ENCODE data around the gene KANK2. TPM values are rescaled to one million over a fixed set of nuclear protein-coding genes. Genes with fewer than 3 reads are reported as not detected.
A peak's percentile ranks its signal among the peaks of the same experiment; 100 is the strongest.

Gene KANK2
- total RNA-seq, 2 donors from 2014 or later: 0.63 to 0.72 TPM

GRCh38 chr19:11236324-11237301 is 39.3 kb upstream of the KANK2 start:
- Mint-ChIP-seq H3K27me3 (peaks cover 7% of the 10 kb centered on the region), H3K27ac (no peak overlapping the region), H3K4me3 (no peak overlapping the region), H3K4me1 (peaks cover 3% of the 10 kb centered on the region), H3K36me3 (ENCODE audit: low read depth) (no peaks in the 10 kb centered on the region)
- H3K9me3 ChIP-seq (ENCODE audit: control insufficient read depth, low read length, poor library complexity, severe bottlenecking): no peaks in the 10 kb centered on the region
- DNase-seq: no peak
- ATAC-seq: no peak

- no peaks in the 10 kb centered on the region for H3K9me3 ChIP-seq (ENCODE audit: control insufficient read depth, low read length, poor library complexity, severe bottlenecking)
- Mint-ChIP-seq H3K27me3 (peaks cover 6% of the 10 kb centered on the region), H3K36me3 (ENCODE audit: low read depth) (peaks cover 2% of the 10 kb centered on the region), H3K27ac (no peak overlapping the region), H3K4me1 (peaks cover 5% of the 10 kb centered on the region), H3K4me3 (no peak overlapping the region)
- DNase-seq (no peak), ATAC-seq (no peak)
These were observed 37.2 kb upstream of the KANK2 start for GRCh38 chr19:11234486-11235075.

- peaks cover 2% of the 10 kb centered on the region for H3K36me3 Mint-ChIP-seq (ENCODE audit: low read depth)
- no peak for ATAC-seq
These were observed 35.7 kb upstream of the KANK2 start for GRCh38 chr19:11233073-11233472.

GRCh38 chr19:11232555-11232954 is 35.2 kb upstream of the KANK2 start:
- ATAC-seq: no peak

More at GRCh38 chr19:11233073-11233472, 35.7 kb upstream of the KANK2 start:
- peaks cover 5% of the 10 kb centered on the region for H3K4me1 Mint-ChIP-seq
- no peak overlapping the region for H3K27ac Mint-ChIP-seq
- peaks cover 13% of the 10 kb centered on the region for H3K27me3 Mint-ChIP-seq
- no peak overlapping the region for H3K4me3 Mint-ChIP-seq
- no peak for DNase-seq
- no peaks in the 10 kb centered on the region for H3K9me3 ChIP-seq (ENCODE audit: control insufficient read depth, low read length, poor library complexity, severe bottlenecking)

GRCh38 chr19:11230621-11231386 is 33.5 kb upstream of the KANK2 start:
- Mint-ChIP-seq H3K27me3 (peaks cover 13% of the 10 kb centered on the region), H3K4me1 (peaks cover 5% of the 10 kb centered on the region), H3K36me3 (ENCODE audit: low read depth) (peaks cover 2% of the 10 kb centered on the region), H3K27ac (peak overlapping the region; percentile 45), H3K4me3 (no peak overlapping the region)
- DNase-seq (no peak), ATAC-seq (no peak)
- no peaks in the 10 kb centered on the region for H3K9me3 ChIP-seq (ENCODE audit: control insufficient read depth, low read length, poor library complexity, severe bottlenecking)

More at GRCh38 chr19:11232555-11232954, 35.2 kb upstream of the KANK2 start:
- no peaks in the 10 kb centered on the region for H3K9me3 ChIP-seq (ENCODE audit: control insufficient read depth, low read length, poor library complexity, severe bottlenecking)
- H3K36me3 Mint-ChIP-seq (ENCODE audit: low read depth): peaks cover 2% of the 10 kb centered on the region
- H3K4me3 Mint-ChIP-seq: no peak overlapping the region
- H3K27ac Mint-ChIP-seq: no peak overlapping the region
- peaks cover 5% of the 10 kb centered on the region for H3K4me1 Mint-ChIP-seq
- peaks cover 13% of the 10 kb centered on the region for H3K27me3 Mint-ChIP-seq
- no peak for DNase-seq

GRCh38 chr19:11227195-11227886 is 30.0 kb upstream of the KANK2 start:
- Mint-ChIP-seq H3K4me1 (peaks cover 3% of the 10 kb centered on the region), H3K27me3 (peaks cover 13% of the 10 kb centered on the region), H3K36me3 (ENCODE audit: low read depth) (peaks cover 2% of the 10 kb centered on the region), H3K4me3 (no peak overlapping the region), H3K27ac (no peak overlapping the region)
- ATAC-seq (no peak), DNase-seq (no peak)
- H3K9me3 ChIP-seq (ENCODE audit: control insufficient read depth, low read length, poor library complexity, severe bottlenecking): no peaks in the 10 kb centered on the region

- H3K4me1 Mint-ChIP-seq: peaks cover 3% of the 10 kb centered on the region
- DNase-seq (no peak), ATAC-seq (no peak)
- H3K4me3 Mint-ChIP-seq: no peak overlapping the region
- peaks cover 13% of the 10 kb centered on the region for H3K27me3 Mint-ChIP-seq
- H3K27ac Mint-ChIP-seq: no peak overlapping the region
- peaks cover 2% of the 10 kb centered on the region for H3K36me3 Mint-ChIP-seq (ENCODE audit: low read depth)
- no peaks in the 10 kb centered on the region for H3K9me3 ChIP-seq (ENCODE audit: control insufficient read depth, low read length, poor library complexity, severe bottlenecking)
These were observed 29.4 kb upstream of the KANK2 start for GRCh38 chr19:11226716-11227166.

GRCh38 chr19:11225815-11226214 is 28.5 kb upstream of the KANK2 start:
- no peak overlapping the region for H3K4me3 Mint-ChIP-seq
- H3K36me3 Mint-ChIP-seq (ENCODE audit: low read depth): peaks cover 2% of the 10 kb centered on the region
- H3K27ac Mint-ChIP-seq: no peak overlapping the region
- H3K27me3 Mint-ChIP-seq: peaks cover 13% of the 10 kb centered on the region
- H3K9me3 ChIP-seq (ENCODE audit: control insufficient read depth, low read length, poor library complexity, severe bottlenecking): no peaks in the 10 kb centered on the region
- ATAC-seq: no peak
- peaks cover 3% of the 10 kb centered on the region for H3K4me1 Mint-ChIP-seq
- DNase-seq: no peak

- H3K9me3 ChIP-seq (ENCODE audit: control insufficient read depth, low read length, poor library complexity, severe bottlenecking): no peaks in the 10 kb centered on the region
- peaks cover under 1% of the 10 kb centered on the region for H3K4me1 Mint-ChIP-seq
- H3K27ac Mint-ChIP-seq: no peak overlapping the region
- no peak for DNase-seq
- no peak for ATAC-seq
- no peak overlapping the region for H3K4me3 Mint-ChIP-seq
- no peaks in the 10 kb centered on the region for H3K36me3 Mint-ChIP-seq (ENCODE audit: low read depth)
- peaks cover 9% of the 10 kb centered on the region for H3K27me3 Mint-ChIP-seq
These were observed 27.8 kb upstream of the KANK2 start for GRCh38 chr19:11225172-11225571.

- H3K9me3 ChIP-seq (ENCODE audit: control insufficient read depth, low read length, poor library complexity, severe bottlenecking): no peaks in the 10 kb centered on the region
- H3K4me1 Mint-ChIP-seq: no peaks in the 10 kb centered on the region
- H3K4me3 Mint-ChIP-seq: no peak overlapping the region
- no peak for DNase-seq
- H3K27ac Mint-ChIP-seq: no peak overlapping the region
- ATAC-seq: no peak
- no peaks in the 10 kb centered on the region for H3K36me3 Mint-ChIP-seq (ENCODE audit: low read depth)
- H3K27me3 Mint-ChIP-seq: peaks cover 5% of the 10 kb centered on the region
These were observed 27.1 kb upstream of the KANK2 start for GRCh38 chr19:11224429-11224828.

GRCh38 chr19:11223200-11223599 is 25.9 kb upstream of the KANK2 start:
- no peak for ATAC-seq
- no peaks in the 10 kb centered on the region for H3K36me3 Mint-ChIP-seq (ENCODE audit: low read depth)

GRCh38 chr19:11221082-11221598 is 23.8 kb upstream of the KANK2 start:
- H3K36me3 Mint-ChIP-seq (ENCODE audit: low read depth): peaks cover 2% of the 10 kb centered on the region
- no peak overlapping the region for H3K27ac Mint-ChIP-seq
- peaks cover 5% of the 10 kb centered on the region for H3K27me3 Mint-ChIP-seq
- H3K4me3 Mint-ChIP-seq: no peak overlapping the region
- no peaks in the 10 kb centered on the region for H3K9me3 ChIP-seq (ENCODE audit: control insufficient read depth, low read length, poor library complexity, severe bottlenecking)
- DNase-seq: no peak
- no peak for ATAC-seq
- H3K4me1 Mint-ChIP-seq: no peaks in the 10 kb centered on the region

More at GRCh38 chr19:11223200-11223599, 25.9 kb upstream of the KANK2 start:
- H3K27ac Mint-ChIP-seq: no peak overlapping the region
- no peak for DNase-seq
- H3K27me3 Mint-ChIP-seq: no peaks in the 10 kb centered on the region
- H3K4me3 Mint-ChIP-seq: no peak overlapping the region
- H3K4me1 Mint-ChIP-seq: no peaks in the 10 kb centered on the region
- no peaks in the 10 kb centered on the region for H3K9me3 ChIP-seq (ENCODE audit: control insufficient read depth, low read length, poor library complexity, severe bottlenecking)

All from T-helper 17 cell (primary cell).